HG02938 (cell line): ENCODE data around the gene CNDP1.

ENCODE experiments used
- ATAC-seq: cut with Tn5 transposase; IDR thresholded peaks from one replicate; pipeline ENCODE4 v1.9.1; 2021; ENCODE audit warnings: mild to moderate bottlenecking, moderate library complexity; ENCODE audit not compliant: unreplicated experiment

CNDP1 gene

GRCh38 chr18:74506448-74507084 lies 27.7 kb upstream of the CNDP1 start:
- ATAC-seq, result no peak

GRCh38 chr18:74507097-74507881 lies 27.0 kb upstream of the CNDP1 start:
- no peak for ATAC-seq

GRCh38 chr18:74507927-74508326 lies 26.4 kb upstream of the CNDP1 start:
- no peak for ATAC-seq

- no peak for ATAC-seq
Measured at GRCh38 chr18:74508366-74508765, 25.9 kb upstream of the CNDP1 start.

- no peak for ATAC-seq
Measured at GRCh38 chr18:74508821-74509225, 25.5 kb upstream of the CNDP1 start.

- no peak for ATAC-seq
Measured at GRCh38 chr18:74509856-74510769, 24.2 kb upstream of the CNDP1 start.

GRCh38 chr18:74510770-74511095 lies 23.6 kb upstream of the CNDP1 start:
- no peak for ATAC-seq

GRCh38 chr18:74511823-74512222 lies 22.5 kb upstream of the CNDP1 start:
- ATAC-seq, result no peak

- no peak for ATAC-seq
Measured at GRCh38 chr18:74512321-74513053, 21.8 kb upstream of the CNDP1 start.

- no peak for ATAC-seq
Measured at GRCh38 chr18:74513149-74513882, 21.0 kb upstream of the CNDP1 start.

- no peak for ATAC-seq
Measured at GRCh38 chr18:74513883-74514205, 20.5 kb upstream of the CNDP1 start.

GRCh38 chr18:74514860-74515495 lies 19.3 kb upstream of the CNDP1 start:
- ATAC-seq, result no peak

GRCh38 chr18:74515620-74516231 lies 18.6 kb upstream of the CNDP1 start:
- no peak for ATAC-seq

GRCh38 chr18:74516271-74517235 lies 17.7 kb upstream of the CNDP1 start:
- ATAC-seq, result no peak

GRCh38 chr18:74517236-74517630 lies 17.1 kb upstream of the CNDP1 start:
- no peak for ATAC-seq

GRCh38 chr18:74518456-74519295 lies 15.6 kb upstream of the CNDP1 start:
- no peak for ATAC-seq

GRCh38 chr18:74519320-74520095 lies 14.8 kb upstream of the CNDP1 start:
- ATAC-seq, result no peak
